ENCODE measurements around the gene INA. TPM values are rescaled to one million over a fixed set of nuclear protein-coding genes. Genes with fewer than 3 reads are reported as not detected.

The INA gene

DNA sequence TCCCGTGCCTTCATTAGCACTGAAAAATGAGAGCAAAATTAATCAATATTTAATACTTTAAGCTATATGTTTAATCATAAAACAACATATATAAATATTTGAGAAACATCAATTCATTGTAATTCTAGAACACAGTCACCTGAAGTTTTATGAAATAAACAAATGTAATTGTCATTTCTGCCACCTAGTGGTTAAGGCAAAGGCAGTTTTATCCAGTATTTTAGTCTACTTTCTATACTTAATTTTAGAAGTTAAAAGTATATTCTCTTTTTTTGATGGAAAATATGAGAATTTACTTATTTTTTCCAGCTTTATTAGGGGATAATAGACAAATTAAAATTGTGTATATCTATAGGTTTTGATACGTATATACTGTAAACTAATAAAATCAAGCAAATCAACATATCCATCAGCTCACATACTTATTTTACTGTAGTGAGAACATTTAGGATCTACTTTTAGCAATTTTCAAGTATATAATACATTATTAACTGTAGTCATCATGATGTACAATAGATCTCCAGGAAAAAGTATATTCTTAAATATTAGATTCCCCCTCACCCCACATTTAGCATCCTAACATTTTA lies 57.1 kb downstream of the INA start:
- no peak overlapping the region for H3K18ac ChIP-seq (ENCODE audit: low read depth in 1 of 2, low read length in 2 of 2)
- H2BK5ac ChIP-seq (ENCODE audit: low read depth, low read length, poor library complexity, severe bottlenecking), result no peak overlapping the region
- H2AK5ac ChIP-seq (ENCODE audit: low read length, severe bottlenecking), result no peak overlapping the region
- no peak overlapping the region for H3K27ac ChIP-seq (ENCODE audit: low read length, poor library complexity, severe bottlenecking)
- H4K8ac ChIP-seq (ENCODE audit: low read length), result no peak overlapping the region
- DNase-seq, result peak; percentile 28
- H3K4ac ChIP-seq (ENCODE audit: low read depth in 1 of 2, low read length in 2 of 2), result no peak overlapping the region
- H2BK15ac ChIP-seq (ENCODE audit: low read depth, poor library complexity, severe bottlenecking), result no peak overlapping the region
- H3K4me1 ChIP-seq (ENCODE audit: control insufficient read depth, insufficient read depth, low read depth, low read length), result no peaks in the 10 kb centered on the region
- H2AFZ ChIP-seq (ENCODE audit: low read depth, low read length), result no peak overlapping the region
- peaks cover 32 to 62% of the 10 kb centered on the region in 2 experiments for H3K36me3 ChIP-seq (ENCODE audit: control insufficient read depth in 1 of 2, insufficient read depth in 2 of 2, low read depth in 1 of 2, low read length in 2 of 2)
- H3K23ac ChIP-seq (ENCODE audit: low read length in 2 of 2), result no peak overlapping the region
- WGBS, result no CpG with 5 or more reads among the region's 2 CpGs
- no peak overlapping the region for H2BK12ac ChIP-seq (ENCODE audit: low read length in 2 of 2)
- H3K4me2 ChIP-seq (ENCODE audit: low read length, poor library complexity, severe bottlenecking), result no peak overlapping the region
- H3K14ac ChIP-seq (ENCODE audit: low read length in 2 of 2), result no peak overlapping the region
- H3K79me1 ChIP-seq (replicated peaks; ENCODE audit: low read length, poor library complexity, severe bottlenecking), result peaks cover 12% of the 10 kb centered on the region
- no peak overlapping the region for H4K91ac ChIP-seq (ENCODE audit: low read length)
- no peak overlapping the region for H2BK120ac ChIP-seq (ENCODE audit: low read depth, low read length)
- H3K4me3 ChIP-seq (ENCODE audit: insufficient read depth in 1 of 2, low read depth in 1 of 2, low read length in 2 of 2), result no peak overlapping the region
- no peak overlapping the region for H3K9ac ChIP-seq (ENCODE audit: low read length)
- H3K9me3 ChIP-seq (ENCODE audit: control insufficient read depth, low read length), result no peaks in the 10 kb centered on the region
- H3K27me3 ChIP-seq (ENCODE audit: control insufficient read depth in 1 of 2, insufficient read depth in 1 of 2, low read length in 2 of 2), result no peaks in the 10 kb centered on the region

- Histone ChIP-seq H4K91ac (ENCODE audit: low read length) (no peak overlapping the region), H2AK5ac (ENCODE audit: low read length, severe bottlenecking) (no peak overlapping the region), H2BK12ac (ENCODE audit: low read length in 2 of 2) (no peak overlapping the region), H3K4me3 (ENCODE audit: insufficient read depth in 1 of 2, low read depth in 1 of 2, low read length in 2 of 2) (no peak overlapping the region), H3K4me1 (ENCODE audit: control insufficient read depth, insufficient read depth, low read depth, low read length) (no peaks in the 10 kb centered on the region), H3K18ac (ENCODE audit: low read depth in 1 of 2, low read length in 2 of 2) (no peak overlapping the region), H4K8ac (ENCODE audit: low read length) (no peak overlapping the region), H3K23ac (ENCODE audit: low read length in 2 of 2) (no peak overlapping the region), H2AFZ (ENCODE audit: low read depth, low read length) (no peak overlapping the region), H2BK120ac (ENCODE audit: low read depth, low read length) (no peak overlapping the region), H3K9ac (ENCODE audit: low read length) (no peak overlapping the region), H2BK5ac (ENCODE audit: low read depth, low read length, poor library complexity, severe bottlenecking) (no peak overlapping the region), H3K14ac (ENCODE audit: low read length in 2 of 2) (no peak overlapping the region), H3K36me3 (ENCODE audit: control insufficient read depth in 1 of 2, insufficient read depth in 2 of 2, low read depth in 1 of 2, low read length in 2 of 2) (peaks cover 37 to 65% of the 10 kb centered on the region in 2 experiments), H2BK15ac (ENCODE audit: low read depth, poor library complexity, severe bottlenecking) (no peak overlapping the region), H3K9me3 (ENCODE audit: control insufficient read depth, low read length) (no peaks in the 10 kb centered on the region), H3K4ac (ENCODE audit: low read depth in 1 of 2, low read length in 2 of 2) (no peak overlapping the region), H3K27me3 (ENCODE audit: control insufficient read depth in 1 of 2, insufficient read depth in 1 of 2, low read length in 2 of 2) (no peaks in the 10 kb centered on the region), H3K27ac (ENCODE audit: low read length, poor library complexity, severe bottlenecking) (no peak overlapping the region), H3K4me2 (ENCODE audit: low read length, poor library complexity, severe bottlenecking) (no peak overlapping the region), H3K79me1 (replicated peaks; ENCODE audit: low read length, poor library complexity, severe bottlenecking) (peaks cover 16% of the 10 kb centered on the region)
- DNase-seq, result no peak
Measured at GRCh38 chr10:103334567-103334966, 57.6 kb downstream of the INA start.

DNA sequence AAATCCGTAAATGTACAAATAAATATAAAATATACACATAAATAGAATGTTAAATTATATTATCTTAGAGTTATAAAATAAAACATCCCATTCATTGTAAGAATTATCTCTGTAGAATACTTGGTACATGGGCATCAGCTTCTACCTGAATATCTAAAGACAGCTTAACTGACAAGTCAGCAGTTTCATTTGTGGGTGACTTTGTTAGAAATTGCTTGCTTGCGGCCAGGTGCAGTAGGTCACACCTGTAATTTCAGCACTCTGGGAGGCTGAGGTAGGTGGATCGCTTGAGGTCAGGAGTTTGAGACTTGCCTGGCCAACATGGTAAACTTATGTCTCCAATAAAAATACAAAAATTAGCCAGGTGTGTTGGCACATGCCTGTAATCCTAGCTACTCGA lies 59.4 kb downstream of the INA start:
- no peak overlapping the region for H3K9ac ChIP-seq (ENCODE audit: low read length)

More for the DNA sequence above, 59.4 kb downstream of the INA start:
- Histone ChIP-seq H3K23ac (ENCODE audit: low read length in 2 of 2) (no peak overlapping the region), H4K91ac (ENCODE audit: low read length) (no peak overlapping the region), H2BK12ac (ENCODE audit: low read length in 2 of 2) (no peak overlapping the region), H3K79me1 (replicated peaks; ENCODE audit: low read length, poor library complexity, severe bottlenecking) (peaks cover 15% of the 10 kb centered on the region), H3K36me3 (ENCODE audit: control insufficient read depth in 1 of 2, insufficient read depth in 2 of 2, low read depth in 1 of 2, low read length in 2 of 2) (peaks cover 26 to 54% of the 10 kb centered on the region in 2 experiments), H3K9me3 (ENCODE audit: control insufficient read depth, low read length) (no peaks in the 10 kb centered on the region), H3K14ac (ENCODE audit: low read length in 2 of 2) (no peak overlapping the region), H2BK120ac (ENCODE audit: low read depth, low read length) (no peak overlapping the region), H3K4me3 (ENCODE audit: insufficient read depth in 1 of 2, low read depth in 1 of 2, low read length in 2 of 2) (no peak overlapping the region), H3K4me2 (ENCODE audit: low read length, poor library complexity, severe bottlenecking) (no peak overlapping the region), H3K27me3 (ENCODE audit: control insufficient read depth in 1 of 2, insufficient read depth in 1 of 2, low read length in 2 of 2) (no peaks in the 10 kb centered on the region), H4K8ac (ENCODE audit: low read length) (no peak overlapping the region), H2AFZ (ENCODE audit: low read depth, low read length) (no peak overlapping the region), H2AK5ac (ENCODE audit: low read length, severe bottlenecking) (no peak overlapping the region), H2BK15ac (ENCODE audit: low read depth, poor library complexity, severe bottlenecking) (no peak overlapping the region), H3K18ac (ENCODE audit: low read depth in 1 of 2, low read length in 2 of 2) (no peak overlapping the region), H3K4ac (ENCODE audit: low read depth in 1 of 2, low read length in 2 of 2) (no peak overlapping the region), H3K27ac (ENCODE audit: low read length, poor library complexity, severe bottlenecking) (no peak overlapping the region), H2BK5ac (ENCODE audit: low read depth, low read length, poor library complexity, severe bottlenecking) (no peak overlapping the region), H3K4me1 (ENCODE audit: control insufficient read depth, insufficient read depth, low read depth, low read length) (no peaks in the 10 kb centered on the region)
- no peak for DNase-seq
- 100% methylated on average over 2 of the region's 4 CpGs for WGBS

Small RNAs within 50 kb of the gene (small RNA-seq; reads per million reads assigned to genes)
- not detected for gene RNU11-3P (ENCODE audit: low read depth)
